COLO668 (cell line): ENCODE data around the gene KIF18A.
A peak's percentile ranks its signal among the peaks of the same experiment; 100 is the strongest.
"Not testable (repeated sequence)": the region's sequence is repeated elsewhere in the genome, so short reads cannot be mapped to it uniquely, and the experiment has no call there.

Experiments used
- DNase-seq: peaks from one replicate; lab custom pipeline; 2025; ENCODE audit not compliant: unreplicated experiment; lab: John Stamatoyannopoulos, UW

The KIF18A gene

DNA sequence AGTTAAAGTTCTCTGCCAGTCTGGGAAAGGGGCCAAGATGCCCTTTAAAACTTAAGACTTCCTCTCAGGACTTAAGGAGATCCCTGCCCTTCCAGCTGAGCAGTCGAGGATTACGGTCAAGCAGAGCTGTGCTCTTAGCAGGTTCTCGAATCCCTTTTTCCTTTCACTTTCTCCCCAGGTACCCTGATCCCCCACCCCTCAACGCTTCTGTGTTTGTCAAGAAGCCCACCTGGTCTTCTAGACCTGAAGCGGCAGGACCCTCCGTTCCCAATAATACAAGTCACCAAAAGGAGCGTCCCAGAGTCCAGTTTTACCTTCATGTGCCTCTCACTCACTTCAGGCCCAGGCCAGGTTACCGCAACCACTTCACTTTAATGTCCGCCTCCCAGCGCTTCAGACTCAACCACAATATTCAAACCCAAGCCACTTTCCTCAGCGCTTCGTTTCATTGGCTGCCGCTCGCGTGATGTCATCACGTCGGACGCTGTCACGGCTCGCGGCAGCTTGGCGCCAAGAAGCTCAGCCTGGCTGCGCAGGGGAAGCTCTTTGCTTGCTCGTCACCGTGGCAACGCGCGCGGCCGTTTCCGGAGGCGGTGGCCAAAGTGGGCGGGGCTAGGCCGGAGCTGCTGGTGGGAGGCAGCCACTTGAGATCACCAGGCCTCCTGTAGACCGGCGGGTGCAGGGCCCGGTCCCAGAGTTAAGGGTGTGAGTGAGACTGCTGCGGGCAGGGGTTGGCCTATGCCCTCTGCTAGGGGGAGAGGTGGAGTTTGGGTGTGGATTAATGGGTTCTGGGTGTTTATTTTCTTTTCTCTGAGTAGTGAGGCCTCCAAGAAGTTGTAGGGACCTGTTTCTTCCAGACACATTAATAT, at the start of gene KIF18A, which contains the start of gene METTL15:
Gene KIF18A, minus strand, starts transcription at position 407 of the 869 bp plus-strand sequence. CDS start 10,209 bp downstream, outside the sequence.
Gene METTL15, plus strand, starts transcription at position 639 of the 869 bp plus-strand sequence. CDS start 4,947 bp downstream, outside the sequence.
- DNase-seq, result peak; percentile 99

DNA sequence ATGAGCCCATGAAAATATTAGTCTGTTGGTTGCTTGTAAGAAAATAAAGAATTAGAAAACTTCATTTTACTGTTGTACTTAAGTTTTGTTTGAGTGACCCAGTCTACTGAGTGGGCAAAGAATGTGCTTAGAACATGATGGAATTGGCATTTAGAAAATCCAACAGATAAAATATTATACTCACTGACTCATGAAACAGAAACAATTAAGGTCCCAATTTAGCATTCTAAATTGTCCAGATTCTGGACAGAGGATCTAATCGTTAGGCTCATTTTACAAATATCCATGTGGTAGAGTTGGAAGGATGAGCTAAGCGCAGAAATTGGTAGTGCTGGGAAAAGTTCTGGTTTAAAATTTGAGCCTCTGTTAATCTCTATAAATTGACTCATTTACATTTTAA, 45.6 kb upstream of the KIF18A start:
- no peak for DNase-seq

DNA sequence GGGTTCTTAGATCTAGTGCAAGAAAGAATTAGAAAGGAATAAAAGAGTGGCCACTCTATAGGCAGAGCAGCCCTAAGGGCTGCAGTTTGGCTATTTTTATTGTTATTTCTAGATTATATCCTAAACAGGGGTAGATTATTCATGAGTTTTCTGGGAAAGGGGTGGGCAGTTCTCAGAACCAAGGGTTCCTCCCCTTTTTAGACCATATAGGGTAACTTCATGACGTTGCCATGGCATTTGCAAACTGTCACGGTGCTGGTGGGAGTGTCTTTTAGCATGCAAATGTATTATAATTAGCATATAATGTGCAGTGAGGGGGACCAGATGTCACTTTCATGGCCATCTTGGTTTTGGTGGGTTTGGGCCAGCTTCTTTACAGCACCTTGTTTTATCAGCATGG, 44.8 kb upstream of the KIF18A start:
- DNase-seq, result no peak

DNA sequence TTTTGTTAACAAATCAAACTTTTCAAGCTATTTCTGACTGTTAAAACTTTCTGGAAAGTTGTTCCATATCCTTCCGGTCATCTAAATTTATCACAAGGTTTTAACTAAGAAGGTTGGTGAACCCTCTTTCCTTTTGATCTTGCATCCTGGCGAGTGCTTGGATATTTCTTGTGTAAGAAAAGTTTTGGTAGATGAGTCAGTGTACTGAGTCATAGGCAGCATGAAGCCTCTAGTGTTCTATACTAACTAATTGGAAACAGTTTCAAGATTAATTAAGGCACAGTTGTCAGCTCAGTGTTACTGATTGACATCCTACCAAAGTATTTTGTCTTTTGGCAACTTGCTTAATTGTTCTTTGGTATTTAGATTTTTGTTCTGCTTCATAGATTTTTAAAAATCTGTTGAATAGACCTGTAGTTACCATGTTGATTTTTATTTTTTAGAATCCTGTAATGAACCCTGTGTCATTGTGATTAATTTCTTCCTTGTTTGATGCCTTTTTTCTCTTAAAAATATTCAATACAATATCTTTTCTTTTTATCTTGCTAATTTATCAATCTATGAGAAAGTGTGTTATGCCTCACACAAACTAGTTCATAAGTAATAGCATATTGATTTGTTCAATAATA, 38.3 kb upstream of the KIF18A start:
- DNase-seq, result no peak

DNA sequence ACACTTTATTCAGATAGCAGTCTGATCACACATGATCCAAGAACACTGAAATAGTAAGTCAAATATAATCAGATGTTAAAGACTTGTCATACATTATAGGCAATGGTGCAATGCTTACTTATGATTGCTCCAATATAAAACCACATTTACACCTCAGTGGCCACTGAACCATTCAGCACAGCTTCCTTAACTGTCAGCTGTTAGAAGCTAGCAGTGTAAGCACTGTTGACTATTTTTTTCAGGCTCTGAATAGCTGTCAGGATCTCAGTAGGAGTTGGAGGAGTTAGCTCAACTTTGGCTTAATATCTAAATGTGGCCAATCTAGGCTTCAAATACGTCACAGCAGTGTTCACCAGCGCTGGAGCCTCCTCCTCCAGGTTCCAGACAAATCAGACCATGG, 36.9 kb upstream of the KIF18A start:
- no peak for DNase-seq

DNA sequence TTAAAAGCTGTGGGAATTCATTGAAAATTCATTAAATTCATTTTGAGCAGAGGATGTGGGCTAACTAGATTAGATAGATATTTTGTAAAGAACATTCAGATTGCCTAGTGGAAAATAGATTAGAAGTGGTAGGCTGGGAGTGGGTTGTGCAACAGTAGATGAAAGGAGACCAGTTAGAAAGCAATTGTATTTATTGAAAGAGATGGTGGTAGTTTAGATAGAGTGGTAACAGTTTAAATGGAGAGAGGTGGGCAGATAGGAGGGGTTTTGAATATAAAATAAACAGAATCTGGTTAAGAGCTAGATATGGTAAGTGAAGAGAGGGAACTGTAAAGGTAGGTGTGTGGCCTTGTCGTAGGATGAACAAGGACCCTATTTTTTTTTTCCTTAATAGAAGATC, 34.8 kb upstream of the KIF18A start:
- no peak for DNase-seq

DNA sequence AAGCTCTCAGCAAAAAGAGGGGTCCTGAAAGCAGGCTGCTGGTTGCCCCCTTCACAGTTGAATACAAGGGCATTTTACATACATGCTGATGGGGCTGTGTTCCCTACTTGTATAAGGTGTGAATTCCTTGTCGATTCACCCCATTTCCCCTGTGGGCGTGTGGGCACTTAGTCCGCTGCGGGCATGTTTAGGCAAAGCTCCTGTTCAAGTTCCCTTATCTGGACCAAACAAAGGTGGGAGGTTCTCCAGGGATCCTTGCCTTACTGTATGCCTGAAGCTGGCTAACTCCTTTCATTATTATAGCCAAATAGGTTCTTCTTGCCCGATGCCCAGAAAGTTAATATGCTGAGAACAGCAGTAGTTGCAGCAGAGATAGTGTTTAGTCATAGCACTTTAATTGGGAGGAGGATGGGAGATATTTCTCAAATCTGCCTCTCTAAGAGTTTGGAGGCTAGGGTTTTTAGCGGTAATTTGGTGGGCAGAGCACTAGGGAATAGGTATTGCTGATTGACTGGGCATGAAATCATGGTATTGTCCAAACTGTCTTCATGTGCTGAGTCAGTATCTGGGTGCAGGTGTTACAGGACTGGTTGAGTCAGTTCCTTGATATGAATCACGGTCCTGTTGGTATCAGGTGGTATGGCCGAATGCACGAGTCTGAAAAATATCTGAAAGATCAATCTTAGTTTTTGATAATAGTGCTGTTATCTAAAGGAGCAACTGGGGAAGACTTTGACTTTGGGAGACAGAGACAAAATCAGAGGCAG, 32.9 kb upstream of the KIF18A start:
- no peak for DNase-seq

DNA sequence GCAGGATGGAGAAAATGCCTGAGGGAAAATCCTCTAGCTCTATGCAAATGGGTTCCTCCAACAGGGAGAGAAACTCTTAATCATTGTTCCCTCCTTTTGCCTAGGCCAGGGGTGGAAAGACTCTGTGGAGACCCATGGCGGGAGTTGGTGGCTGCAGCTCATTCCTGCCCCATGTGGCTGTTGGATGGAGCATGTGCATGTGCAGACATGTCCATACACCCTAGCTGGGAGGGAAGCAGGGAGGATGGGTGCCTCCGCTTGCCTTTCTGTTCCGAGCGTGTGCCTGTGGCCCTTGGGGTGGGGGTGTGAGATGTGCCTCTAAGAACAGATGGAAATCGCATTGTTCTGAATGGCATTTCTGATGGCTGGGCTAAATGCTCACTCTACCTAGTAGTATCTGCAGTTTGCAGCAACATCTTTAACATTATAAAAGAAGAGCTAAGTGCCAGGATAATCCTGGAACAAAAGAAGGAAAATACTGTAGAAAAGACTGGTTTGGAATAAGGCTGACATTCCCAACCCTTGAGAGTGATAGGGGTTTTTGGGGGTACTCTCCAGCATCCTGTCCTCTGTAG, 32.0 kb upstream of the KIF18A start:
- no peak for DNase-seq

DNA sequence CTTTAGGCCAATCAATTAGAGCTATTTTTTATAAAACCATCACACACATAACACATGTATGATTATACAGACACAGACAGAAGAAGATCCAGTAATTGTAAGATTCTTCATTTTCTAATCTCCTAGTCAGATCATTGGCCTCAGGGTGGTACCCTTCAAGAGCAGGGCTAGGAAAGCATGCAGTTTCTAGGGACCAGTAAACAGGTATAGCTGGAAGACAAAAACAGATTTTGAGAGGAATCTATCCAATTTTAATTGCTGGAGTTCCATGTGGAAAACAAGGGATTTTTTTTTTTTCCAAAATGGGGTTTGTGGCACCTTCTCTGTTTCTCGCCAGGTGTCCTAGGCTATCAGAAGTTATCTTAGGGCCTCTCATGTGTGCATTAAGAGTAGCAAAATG, 29.9 kb upstream of the KIF18A start:
- no peak for DNase-seq

DNA sequence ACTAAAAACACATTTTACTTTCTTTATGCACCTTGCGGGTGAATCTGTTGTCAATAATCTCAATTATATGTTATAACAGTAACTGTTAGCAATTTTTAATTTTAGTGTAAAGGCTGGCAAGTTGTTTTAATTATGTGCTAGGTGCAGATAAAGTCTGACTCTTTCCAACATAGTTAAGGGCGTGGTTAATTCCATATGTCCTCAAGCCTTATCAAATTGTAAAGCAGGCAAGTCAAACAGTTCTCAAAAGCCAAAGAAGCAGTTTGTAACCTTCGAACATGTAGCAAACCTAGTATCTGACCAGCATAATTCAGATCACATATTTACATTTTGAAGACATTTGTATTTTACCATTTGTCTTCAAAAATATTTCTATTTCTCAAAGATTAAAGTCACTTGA, 29.4 kb upstream of the KIF18A start:
- DNase-seq, result no peak

DNA sequence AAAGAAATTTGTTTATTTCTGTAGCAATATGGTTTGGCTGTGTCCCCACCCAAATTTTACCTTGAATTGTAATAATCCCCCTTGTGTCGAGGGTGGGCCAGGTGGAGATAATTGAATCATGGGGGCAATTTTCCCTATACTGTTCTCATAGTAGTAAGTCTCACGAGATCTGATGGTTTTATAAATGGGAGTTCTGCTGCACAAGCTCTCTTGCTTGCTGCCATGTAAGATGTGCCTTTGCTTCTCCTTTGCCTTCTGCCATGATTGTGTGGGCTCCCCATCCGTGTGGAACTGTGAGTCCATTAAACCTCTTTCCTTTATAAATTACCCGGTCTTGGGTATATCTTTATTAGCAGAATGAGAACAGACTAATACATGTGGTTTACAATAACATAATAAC, 28.2 kb upstream of the KIF18A start:
- not testable (repeated sequence) for DNase-seq

DNA sequence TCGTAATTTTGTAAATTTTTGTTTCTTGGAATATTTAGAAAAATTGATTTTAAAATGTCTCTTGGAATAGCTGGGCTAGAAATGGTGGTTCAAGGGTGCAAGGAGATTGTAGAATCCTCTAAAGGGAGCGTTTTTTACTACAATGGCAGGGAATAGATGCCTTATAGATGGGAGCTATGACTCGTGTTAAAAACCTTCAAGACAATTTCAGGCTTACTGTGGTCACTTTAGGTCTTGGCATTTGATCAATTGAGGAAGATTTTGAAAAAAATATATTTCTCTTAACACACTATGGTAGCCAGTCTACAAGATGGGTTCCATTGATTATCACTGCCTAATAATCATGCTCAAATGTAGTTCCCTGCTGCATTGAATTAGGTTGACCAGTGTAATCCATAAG, 25.2 kb upstream of the KIF18A start:
- DNase-seq, result no peak

DNA sequence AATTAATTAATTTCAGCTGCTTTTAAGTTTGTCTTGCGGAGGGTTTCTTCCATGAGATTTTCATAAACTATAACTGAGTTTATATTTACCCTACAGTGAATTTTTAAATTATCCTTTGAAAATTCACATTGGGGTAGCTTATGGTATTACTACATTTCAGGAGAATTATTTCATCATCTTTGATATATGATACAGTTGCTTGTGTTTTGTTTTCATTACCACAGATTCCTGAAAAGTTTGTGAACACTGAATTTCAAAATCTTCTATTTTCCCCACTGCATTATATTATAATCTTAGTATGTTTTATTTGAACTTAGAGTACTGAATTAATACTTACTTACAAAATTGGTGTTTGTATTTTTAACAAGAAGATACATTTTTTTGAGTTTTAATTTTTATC, 24.6 kb upstream of the KIF18A start:
- no peak for DNase-seq

DNA sequence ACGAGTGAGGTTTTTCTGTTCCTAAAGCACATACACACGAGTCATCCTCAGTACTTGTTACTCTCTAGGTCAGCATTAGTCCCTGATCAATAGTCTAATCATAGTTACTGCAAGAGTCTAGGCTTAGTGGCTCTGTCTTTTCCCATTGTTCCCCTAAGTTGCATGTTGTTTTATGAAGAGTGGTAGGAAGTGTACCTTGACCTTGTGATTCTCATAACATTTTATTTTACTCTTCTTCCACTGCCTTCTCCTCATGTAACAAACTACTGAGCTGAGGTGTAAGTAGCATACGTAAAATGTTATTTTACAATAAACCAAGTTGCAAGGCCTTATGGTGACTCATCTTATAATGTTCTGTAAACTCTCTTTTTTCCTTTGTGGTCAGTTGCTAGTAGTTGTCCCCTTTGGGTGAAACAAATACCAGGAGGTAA, 15.2 kb upstream of the KIF18A start:
- no peak for DNase-seq

DNA sequence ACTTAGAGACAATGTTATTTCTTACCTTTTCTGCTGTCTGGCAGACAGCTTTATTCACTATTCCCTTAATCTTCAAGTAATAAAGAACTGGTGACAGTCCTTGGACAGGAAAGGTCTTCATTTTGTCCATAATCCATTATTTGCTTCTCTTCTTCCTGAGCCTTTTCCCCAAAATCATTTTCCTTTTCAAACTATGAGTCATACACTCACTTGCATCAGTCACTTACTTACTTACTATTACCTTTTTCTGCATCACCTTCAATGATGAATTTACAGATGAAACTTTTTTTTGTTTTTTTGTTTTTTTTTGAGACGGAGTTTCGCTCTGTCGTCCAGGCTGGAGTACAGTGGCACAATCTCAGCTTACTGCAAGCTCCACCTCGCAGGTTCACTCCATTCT, 9.8 kb upstream of the KIF18A start:
- DNase-seq, result no peak

DNA sequence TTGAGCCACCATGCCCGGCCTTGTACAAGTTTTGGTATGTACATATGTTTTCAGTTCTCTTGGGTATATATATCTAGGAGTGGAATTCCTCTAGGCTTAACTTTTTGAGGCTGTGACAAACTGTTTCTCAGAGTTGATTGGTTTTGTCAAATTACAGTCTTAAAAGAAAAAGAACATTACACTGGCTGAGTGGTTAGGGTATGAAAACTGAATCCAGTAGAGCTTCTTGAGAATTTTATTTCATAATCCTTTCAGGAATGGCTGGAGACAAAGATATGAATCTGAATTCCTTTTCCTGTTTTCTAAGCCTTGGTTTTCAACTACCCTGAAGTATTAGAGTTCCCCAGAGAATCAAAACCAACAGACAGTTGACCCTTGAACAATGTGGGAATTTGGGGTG, 6.8 kb upstream of the KIF18A start:
- DNase-seq, result no peak

DNA sequence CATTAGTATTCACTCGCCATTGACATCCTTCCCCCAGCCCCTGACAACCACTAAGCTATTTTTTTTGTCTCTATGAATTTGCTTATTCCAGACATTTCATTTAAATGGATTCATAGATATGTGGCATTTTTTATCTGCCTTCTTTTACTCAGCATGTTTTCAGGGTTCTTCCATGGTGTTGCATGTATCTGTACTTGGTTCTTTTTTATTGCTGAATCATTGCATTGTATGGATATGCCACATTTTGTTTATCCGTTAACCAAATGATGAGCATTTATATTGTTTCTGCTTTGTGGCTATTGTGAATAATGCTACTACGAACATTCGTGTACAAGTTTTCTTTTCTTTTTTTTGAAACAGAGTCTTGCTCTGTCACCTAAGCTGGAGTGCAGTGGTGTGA, 6.2 kb upstream of the KIF18A start:
- no peak for DNase-seq

DNA sequence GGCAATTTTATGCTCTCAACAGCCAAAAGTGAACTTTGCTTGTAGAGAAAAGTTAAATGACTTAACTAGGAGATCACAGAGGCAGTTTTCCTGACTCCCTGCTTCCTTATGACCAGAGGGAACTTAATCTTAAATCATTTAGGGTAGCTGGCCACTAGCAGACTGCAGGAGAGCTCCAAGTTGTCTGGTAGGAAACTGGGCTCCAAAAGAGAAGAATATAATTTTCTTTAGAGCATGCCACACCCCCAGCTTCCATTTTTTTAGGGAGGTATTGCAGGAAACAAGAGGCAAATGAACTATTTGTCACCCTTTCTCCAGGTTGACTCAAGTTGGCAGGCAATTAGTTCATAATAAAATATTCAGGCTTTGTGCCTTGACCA, 2.9 kb upstream of the KIF18A start:
- DNase-seq, result no peak

DNA sequence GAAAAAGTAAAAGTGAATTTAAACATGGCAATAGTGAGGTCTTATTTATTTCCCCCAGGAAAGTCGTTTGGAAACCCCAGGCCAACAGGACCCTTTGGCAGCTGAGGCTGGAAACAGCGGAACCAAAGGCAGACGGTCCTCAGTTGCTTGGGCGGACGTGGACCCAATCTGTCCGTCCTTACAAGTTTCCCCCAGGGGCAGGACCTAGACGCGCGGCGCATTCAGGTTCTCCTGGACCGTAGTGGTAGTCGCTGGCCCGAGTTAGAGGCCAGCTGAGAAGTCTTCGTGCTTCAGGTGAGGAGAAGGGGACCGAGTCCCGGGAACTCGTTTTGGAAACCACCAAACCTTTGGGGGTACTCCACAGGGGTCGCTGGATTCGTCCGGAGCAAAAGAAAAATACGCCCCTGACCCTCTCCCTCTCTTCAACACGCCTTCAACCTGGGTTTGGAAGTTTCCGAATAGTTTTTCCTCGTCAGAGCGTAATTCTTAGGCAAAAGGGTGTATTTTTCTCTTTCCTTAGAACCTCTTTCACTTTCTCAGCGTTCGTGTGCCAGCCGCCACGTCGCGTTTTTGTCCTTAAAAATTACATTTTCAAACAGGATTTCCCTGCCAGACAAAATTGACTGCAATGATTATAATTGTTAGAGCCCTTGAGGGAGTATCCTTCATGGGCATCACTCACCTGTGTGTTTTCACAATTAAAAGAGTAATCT, 2.3 kb upstream of the KIF18A start:
- DNase-seq, result peak; percentile 76

DNA sequence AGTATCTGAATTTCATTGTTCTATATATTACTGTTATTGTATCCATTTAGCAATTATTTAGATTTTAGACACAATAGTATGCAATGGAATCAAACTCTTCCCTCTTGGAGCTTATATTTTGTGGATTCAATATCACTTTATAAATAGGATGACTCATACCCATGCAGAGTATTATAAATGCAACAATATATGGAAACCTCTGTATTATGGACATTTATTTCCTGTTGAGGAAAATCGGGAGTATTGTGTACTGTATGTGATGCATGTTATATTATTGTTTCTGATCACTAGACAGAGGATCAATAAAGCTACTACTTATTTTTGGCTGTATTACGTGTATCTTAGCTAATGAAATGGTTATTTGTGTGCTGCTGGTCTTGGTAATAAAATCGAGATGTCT, 1.0 kb upstream of the KIF18A start:
- DNase-seq, result no peak
